SK-N-MC (cell line): ENCODE data around the gene TTC7B.

Experiments used
- EZH2 ChIP-seq: fragments of 200-600 bp; sonication (generic); IDR thresholded peaks from one replicate; pipeline ENCODE4 v1.6.1; 2017; ENCODE audit warnings: antibody characterized with exemption
- POLR2AphosphoS5 ChIP-seq: IDR thresholded peaks from 2 replicates; pipeline ENCODE4 v1.6.1; 2012; ENCODE audit warnings: mild to moderate bottlenecking, low read depth, low read length, borderline replicate concordance

- TF ChIP-seq EZH2 (no peak), POLR2AphosphoS5 (no peak)
These were observed 211.9 kb downstream of the TTC7B start for GRCh38 chr14:90604356-90604755.
